Activated gamma-delta T cell treated with anti-CD3 and anti-CD28 coated beads, Interleukin-2, amount 50 U/mL, for 16 hours (primary cell): ENCODE measurements around the gene TATDN3.
"Not testable (repeated sequence)": the region's sequence is repeated elsewhere in the genome, so short reads cannot be mapped to it uniquely, and the experiment has no call there.

Experiments used
- DNase-seq: peaks from one replicate; pipeline ENCODE4 v3.0.0-alpha.2; 2020; ENCODE audit warnings: low read depth

The TATDN3 gene

GRCh38 chr1:212827831-212828278 is 36.2 kb downstream of the TATDN3 start:
- DNase-seq, result no peak

DNA sequence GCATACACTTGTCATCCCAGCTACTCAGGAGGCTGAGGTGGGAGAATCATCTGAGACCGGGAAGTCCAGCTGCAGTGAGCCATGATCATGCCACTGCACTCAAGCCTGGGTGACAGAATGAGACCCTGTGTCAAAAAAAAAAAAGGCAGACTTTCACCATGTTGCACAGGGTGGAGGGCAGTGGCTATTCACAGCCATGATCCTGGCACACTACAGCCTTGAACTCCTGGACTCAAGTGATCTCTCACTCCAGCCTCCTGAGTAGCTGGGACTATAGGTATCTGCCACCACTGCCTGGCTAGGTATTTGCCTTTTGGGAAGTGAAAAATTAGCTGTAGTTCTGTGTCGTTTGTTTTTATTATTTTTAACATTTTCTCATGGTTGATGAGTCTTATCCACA is 36.7 kb downstream of the TATDN3 start:
- DNase-seq, result no peak

DNA sequence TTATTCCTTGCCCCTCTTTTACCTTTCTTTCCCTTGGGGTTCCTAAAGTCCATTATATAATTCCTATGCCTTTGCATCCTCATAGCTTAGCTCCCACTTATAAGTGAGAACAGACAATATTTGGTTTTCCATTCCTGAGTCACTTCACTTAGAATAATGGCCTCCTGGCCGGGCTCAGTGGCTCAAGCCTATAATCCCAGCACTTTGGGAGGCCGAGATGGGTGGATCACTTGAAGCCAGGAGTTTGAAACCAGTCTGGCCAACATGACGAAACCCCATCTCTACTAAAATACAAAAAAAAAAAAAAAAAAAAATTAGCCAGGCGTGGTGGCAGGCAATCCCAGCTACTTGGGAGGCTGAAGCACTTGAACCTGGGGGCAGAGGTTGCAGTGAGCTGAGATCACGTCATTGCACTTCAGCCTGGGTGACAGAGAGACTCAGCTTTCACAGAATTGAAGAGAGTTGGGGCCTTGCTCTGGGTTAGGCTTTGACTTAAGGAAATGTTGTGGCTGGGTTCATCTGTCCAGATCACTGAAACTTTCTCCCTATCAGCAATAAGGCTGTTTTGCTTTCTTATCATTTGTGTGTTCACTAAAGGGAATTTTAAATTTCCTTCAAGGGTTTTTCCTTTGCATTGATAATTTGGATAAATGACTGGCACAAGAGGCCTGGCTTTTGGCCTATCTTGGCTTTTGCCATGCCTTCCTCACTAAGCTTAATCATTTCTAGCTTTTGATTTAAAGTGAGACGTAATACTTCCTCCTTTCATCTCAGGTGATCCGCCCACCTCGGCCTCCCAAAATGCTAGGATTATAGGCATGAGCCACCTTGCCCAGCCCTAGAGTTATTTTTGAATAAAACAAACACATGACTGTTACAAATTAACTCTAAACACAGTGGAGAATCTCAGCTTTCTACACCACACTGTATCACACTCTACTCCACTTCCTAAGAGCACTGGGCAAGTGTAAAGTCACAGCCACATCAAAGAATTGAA is 41.8 kb downstream of the TATDN3 start:
- DNase-seq, result not testable (repeated sequence)

DNA sequence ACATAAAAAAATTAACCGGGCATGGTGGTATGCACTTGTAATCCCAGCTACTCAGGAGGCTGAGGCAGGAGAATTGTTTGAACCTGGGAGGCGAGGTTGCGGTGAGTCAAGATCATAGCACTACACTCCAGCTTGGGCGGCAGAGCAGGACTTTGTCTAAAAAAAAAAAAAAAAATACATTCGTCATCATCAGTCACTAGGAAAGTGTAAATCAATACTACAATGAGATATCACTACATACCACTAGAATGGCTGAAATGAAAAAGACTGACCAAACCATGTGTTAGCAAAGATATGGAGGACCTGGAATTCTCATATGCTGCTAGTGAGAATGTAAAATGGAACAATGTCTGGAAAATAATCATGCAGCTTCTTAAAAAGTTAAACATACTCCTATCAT is 46.5 kb downstream of the TATDN3 start:
- DNase-seq, result no peak

GRCh38 chr1:212844521-212844920 is 52.8 kb downstream of the TATDN3 start:
- not testable (repeated sequence) for DNase-seq

DNA sequence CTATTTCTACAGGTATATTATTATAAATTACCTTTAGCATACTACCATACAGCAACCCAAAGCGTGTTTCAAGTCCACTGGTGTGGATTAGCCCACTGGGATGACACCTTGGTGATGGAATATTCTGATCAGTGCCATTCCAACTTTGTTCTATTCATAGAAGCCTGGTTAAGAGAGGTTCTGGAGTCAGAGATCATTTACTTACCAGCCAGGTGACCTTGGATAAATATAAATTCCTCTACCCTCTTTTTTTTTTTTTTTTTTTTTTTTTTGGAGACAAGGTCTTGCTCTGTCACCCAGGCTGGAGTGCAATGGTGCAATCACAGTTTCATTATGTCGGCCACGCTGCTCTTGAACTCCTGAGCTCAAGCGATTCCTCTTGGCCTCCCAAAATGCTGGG is 55.9 kb downstream of the TATDN3 start, which contains the start of gene SPATA45:
Gene SPATA45 (minus strand): TSS at position 101 of the 400 bp plus-strand sequence. CDS start 11,500 bp downstream, outside the sequence.
- DNase-seq, result no peak

DNA sequence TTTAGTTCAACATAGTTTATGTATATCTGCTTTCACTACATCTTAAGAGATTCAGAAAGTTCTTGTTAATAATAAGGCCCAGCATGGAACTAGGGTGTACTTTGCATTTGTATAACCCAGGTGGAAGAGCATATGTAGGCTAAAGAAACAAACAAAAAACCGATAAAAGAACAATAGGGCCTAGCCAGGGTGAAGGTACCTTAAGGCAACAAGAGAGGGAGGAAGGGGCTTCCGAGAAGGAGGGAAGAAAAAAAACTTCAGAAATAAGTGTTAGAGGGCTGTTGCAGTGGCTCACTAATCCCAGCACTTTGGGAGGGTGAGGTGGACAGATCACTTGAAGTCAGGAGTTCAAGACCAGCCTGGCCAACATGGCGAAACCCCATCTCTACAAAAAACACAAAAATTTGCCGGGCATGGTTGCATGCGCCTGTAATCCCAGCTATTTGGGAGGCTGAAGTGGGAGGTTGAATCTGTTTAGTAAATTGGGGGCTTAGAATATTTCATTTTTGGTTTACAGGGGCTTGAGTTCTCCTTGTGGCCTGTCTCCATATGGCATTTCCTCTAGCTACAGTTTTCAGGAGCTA is 60.5 kb downstream of the TATDN3 start:
- no peak for DNase-seq

DNA sequence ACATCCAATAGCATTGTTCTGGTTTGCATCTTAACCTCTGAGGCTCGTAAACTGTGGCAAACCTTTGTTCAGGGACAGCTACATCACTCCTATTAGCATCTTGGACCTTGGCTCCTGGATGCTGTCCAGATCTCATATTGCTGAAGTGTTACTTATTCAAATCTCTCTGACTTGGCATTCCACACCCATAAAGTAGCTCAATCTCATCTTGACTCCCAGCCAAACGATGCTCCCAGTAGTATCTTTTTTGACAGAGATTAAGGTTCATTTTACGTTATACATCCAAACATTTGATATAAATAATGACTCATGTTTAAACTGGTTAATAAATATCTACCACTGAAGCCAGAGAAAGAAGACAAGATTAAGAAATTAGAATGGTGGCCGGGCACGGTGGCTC is 62.0 kb downstream of the TATDN3 start:
- DNase-seq, result no peak

- DNase-seq, result no peak
Measured at GRCh38 chr1:212856755-212857154, 65.1 kb downstream of the TATDN3 start.

GRCh38 chr1:212857992-212858460 is 66.3 kb downstream of the TATDN3 start, which contains the start of gene FLVCR1:
Gene FLVCR1, plus strand, starts transcription at chr1:212858275. Its CDS starts 178 bp downstream, at chr1:212858453.
- DNase-seq, result peak; percentile 88

GRCh38 chr1:212858461-212859265 is 67.0 kb downstream of the TATDN3 start:
- no peak for DNase-seq

DNA sequence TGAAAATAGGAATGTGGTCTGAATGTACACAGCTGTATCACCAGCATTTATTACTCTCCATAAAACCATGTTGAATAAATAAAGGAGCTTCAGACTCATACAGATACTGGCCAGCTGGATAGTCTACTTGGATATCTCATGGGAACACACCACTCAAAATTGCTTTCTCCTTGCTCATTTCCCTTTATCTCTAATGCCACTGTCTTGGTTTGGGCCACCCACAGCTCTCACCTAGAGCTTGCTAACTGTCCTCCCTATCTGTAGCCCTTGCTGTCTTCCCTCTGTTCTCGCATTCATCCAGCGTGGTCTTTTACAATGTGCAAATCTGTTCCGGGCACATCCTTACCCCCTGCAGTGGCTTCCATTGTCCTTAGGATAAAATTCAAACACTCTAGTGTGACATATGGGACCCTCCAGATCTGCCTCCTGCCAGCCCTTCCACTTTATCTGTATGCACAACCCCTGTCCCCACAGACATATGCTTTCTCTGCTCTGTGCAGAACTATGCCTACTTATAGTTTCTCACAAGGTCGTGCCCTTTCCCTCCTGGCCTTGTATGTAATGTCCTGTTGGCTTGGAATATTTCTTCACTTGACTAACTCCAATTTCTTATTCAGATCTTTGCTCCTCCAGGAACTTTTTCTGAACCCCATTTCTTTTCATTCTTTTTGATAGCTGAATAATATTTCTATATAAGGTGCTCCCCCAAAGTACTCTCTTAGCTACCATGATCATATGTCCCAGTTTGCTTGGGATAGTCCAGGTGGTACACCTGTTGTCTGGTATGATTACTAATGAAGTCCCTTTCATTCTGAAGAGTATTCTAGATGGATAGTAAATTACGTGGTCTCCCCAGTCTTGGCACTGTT is 69.3 kb downstream of the TATDN3 start:
- DNase-seq, result no peak

GRCh38 chr1:212862111-212862690 is 70.5 kb downstream of the TATDN3 start:
- no peak for DNase-seq

DNA sequence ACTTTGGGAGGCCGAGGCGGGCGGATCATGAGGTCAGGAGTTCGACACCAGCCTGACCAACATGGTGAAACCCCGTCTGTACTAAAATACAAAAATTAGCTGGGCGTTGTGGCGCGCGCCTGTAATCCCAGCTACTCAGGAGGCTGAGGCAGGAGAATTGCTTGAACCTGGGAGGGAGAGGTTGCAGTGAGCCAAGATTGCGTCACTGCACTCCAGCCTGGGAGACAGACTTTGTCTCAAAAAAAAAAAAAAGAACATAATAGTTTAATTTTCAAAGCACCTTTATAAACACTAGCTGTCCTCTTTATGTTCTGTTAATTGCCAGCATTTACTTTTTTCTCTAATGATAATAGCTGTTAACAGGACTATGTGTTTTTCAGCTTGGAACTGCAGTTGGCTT is 71.7 kb downstream of the TATDN3 start:
- DNase-seq, result not testable (repeated sequence)

- DNase-seq, result no peak
Measured at GRCh38 chr1:212864201-212864600, 72.5 kb downstream of the TATDN3 start.
